Testis (tissue), 2 donors: ENCODE data around the gene COL7A1.

Source experiments
- CTCF ChIP-seq, 3 experiments: fragments of 450-650 bp in 2 of 3; fragments of 200-600 bp in 1 of 3; sonication (generic) in 1 of 3; IDR thresholded peaks; one replicate each; pipeline ENCODE4 v1.5.1; 2016 to 2019; ENCODE audit warnings: antibody characterized with exemption in 3 of 3, mild to moderate bottlenecking in 2 of 3, moderate library complexity in 1 of 3
- POLR2A ChIP-seq: fragments of 450-650 bp; IDR thresholded peaks from one replicate; pipeline ENCODE4 v1.6.1; 2017; ENCODE audit warnings: antibody characterized with exemption, mild to moderate bottlenecking, moderate library complexity

- TF ChIP-seq CTCF (IDR thresholded peaks at IDR 0.05) (no peak), POLR2A (no peak)
Observed at GRCh38 chr3:48548126-48548525, 47.0 kb downstream of the COL7A1 start.
